Esophagus muscularis mucosa (tissue), 4 donors: ENCODE measurements around the gene ATP13A3. TPM values are rescaled to one million over a fixed set of nuclear protein-coding genes. Genes with fewer than 3 reads are reported as not detected.
A peak's percentile ranks its signal among the peaks of the same experiment; 100 is the strongest.

Experiments used
- DNase-seq: peaks from one replicate; pipeline ENCODE4 v3.0.0-alpha.2; 2017; ENCODE audit errors: extremely low spot score
- H3K27ac ChIP-seq, 4 donors: fragments of 200-600 bp; sonication (generic); replicated peaks in 1 of 4; 1 replicate in 3 of 4; 2 replicates in 1 of 4; pipeline ENCODE4 v1.5.1; 2016 to 2019; ENCODE audit warnings: mild to moderate bottlenecking in 1 of 4
- H3K27me3 ChIP-seq, 4 donors: fragments of 200-600 bp; sonication (generic); one replicate each; pipeline versions ENCODE4 v1.5.1 to v1.6.0; 2016 to 2019
- H3K36me3 ChIP-seq, 4 donors: fragments of 200-600 bp; sonication (generic); one replicate each; pipeline ENCODE4 v1.5.1; 2016 to 2019
- H3K4me1 ChIP-seq, 4 donors: fragments of 200-600 bp; sonication (generic); one replicate each; pipeline ENCODE4 v1.5.1; 2016 to 2019
- H3K4me3 ChIP-seq, 4 donors: fragments of 200-600 bp; sonication (generic); 1 replicate in 2 of 4; 2 replicates in 2 of 4; pipeline ENCODE4 v1.5.1; 2016 to 2019; ENCODE audit warnings: mild to moderate bottlenecking in 4 of 4, moderate library complexity in 1 of 4
- H3K9me3 ChIP-seq, 4 donors: fragments of 200-600 bp; sonication (generic); 1 replicate in 3 of 4; 2 replicates in 1 of 4; pipeline ENCODE4 v1.5.1; 2016 to 2019
- EP300 ChIP-seq: sonication (generic); formaldehyde crosslinking; IDR thresholded peaks from one replicate; pipeline ENCODE4 v1.6.1; 2017; ENCODE audit warnings: antibody characterized with exemption
- POLR2A ChIP-seq: fragments of 450-650 bp; IDR thresholded peaks from one replicate; pipeline ENCODE4 v1.6.1; 2017; ENCODE audit warnings: antibody characterized with exemption, moderate library complexity, mild to moderate bottlenecking, low read depth
- POLR2AphosphoS5 ChIP-seq, 2 donors: sonication (generic); formaldehyde crosslinking; IDR thresholded peaks; one replicate each; pipeline ENCODE4 v1.6.1; 2017; ENCODE audit warnings: antibody characterized with exemption in 2 of 2
- WGBS: methylation state at CpG from one replicate; pipeline ENCODE4 v1.1.5; 2018; 5-methylcytosine and 5-hydroxymethylcytosine counted together
- intact Hi-C: fragments of 100-400 bp; cut with DNase I; formaldehyde crosslinking; loops from one replicate; pipeline ENCODE4 v1.15.1; 2023
- total RNA-seq, 4 donors: library from RNA; depleted of rRNA; stranded (reverse); fragments of >200 nt; gene quantifications; one replicate each; pipeline versions ENCODE4 v1.1.0 to v1.2.1, GENCODE V29; 2016
- TF ChIP-seq, protein P1 (sequence below), 3 experiments: fragments of 200-600 bp in 2 of 3; fragments of 450-650 bp in 1 of 3; sonication (generic) in 2 of 3; IDR thresholded peaks; one replicate each; pipeline ENCODE4 v1.5.1; 2017 to 2019; ENCODE audit warnings: antibody characterized with exemption in 3 of 3, mild to moderate bottlenecking in 2 of 3, moderate library complexity in 1 of 3

Gene ATP13A3
- total RNA-seq, 4 donors from 2014 or later, result 74.7 to 167 (median 91.0) TPM

DNA sequence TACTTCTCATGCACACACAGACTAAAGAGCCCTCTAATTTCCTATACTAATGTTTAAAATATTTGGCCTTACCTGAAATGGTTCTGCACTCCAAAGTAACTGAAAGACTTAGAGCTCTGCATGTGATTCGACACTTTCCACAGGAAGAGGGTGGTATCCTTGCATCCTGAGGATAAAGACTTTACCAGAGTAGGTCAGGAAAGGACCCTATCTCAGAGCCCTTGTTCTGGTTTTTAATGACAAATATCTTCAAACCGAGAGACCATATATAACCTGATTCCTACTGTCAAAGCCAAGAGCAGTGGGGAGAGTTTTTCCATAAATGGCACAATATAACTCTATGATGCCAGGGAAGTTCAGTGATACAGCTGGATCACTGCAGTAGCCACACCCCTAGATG, 87.6 kb downstream of the ATP13A3 start, which contains the start of gene GP5:
TSS of gene GP5 (minus strand) at position 101 of the 400 bp plus-strand sequence. CDS start 984 bp downstream, outside the sequence.
- Histone ChIP-seq H3K27me3 (peaks cover 0 to 42% (median 6%) of the 10 kb centered on the region in 4 donors), H3K9me3 (no peaks in the 10 kb centered on the region), H3K27ac (no peak within 1 kb of the TSS), H3K36me3 (peaks cover 0 to 4% (median 0%) of the 10 kb centered on the region in 4 donors), H3K4me1 (peaks cover 9 to 30% (median 26%) of the 10 kb centered on the region in 4 donors), H3K4me3 (peak within 1 kb of the TSS; percentile 33 to 47 (median 36))
- TF ChIP-seq EP300, result no peak
- no peak for TF ChIP-seq POLR2AphosphoS5 (IDR thresholded peaks at IDR 0.05)
- DNase-seq, result no peak
- intact Hi-C loops, result no loop called here
- WGBS, result 63% methylated on average over 2 of the region's 2 CpGs

DNA sequence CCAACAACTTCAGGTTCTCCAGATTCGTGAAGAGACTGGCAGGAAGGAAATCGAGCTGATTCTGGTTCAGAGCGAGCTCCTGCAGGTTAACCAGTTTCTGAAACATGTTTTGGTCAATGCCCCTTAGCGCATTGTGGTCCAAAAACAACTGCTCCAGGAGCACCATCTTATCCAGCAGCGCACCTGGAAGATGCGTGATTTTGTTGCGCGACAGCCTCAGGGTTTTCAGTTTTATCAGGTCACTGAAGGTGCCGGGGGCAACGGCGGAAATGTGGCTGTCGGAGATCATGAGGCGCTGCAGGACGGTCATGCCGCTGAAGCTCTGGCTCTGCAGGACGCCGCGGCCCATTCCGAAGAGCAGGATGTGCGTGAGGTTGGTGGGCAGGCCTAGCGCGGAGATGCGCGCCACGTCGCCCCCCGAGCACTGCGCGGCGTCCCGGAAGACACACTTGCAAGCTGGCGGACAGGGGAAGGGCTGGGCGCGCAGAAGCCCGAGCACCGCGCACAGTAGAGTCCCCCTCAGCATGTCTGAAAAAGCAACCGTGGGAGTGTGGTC, 89.0 kb downstream of the ATP13A3 start:
- 5% methylated on average over 11 of the region's 38 CpGs for WGBS
- peak overlapping the region; percentile 33 to 47 (median 36) for H3K4me3 ChIP-seq
- H3K27me3 ChIP-seq, result peaks cover 0 to 42% (median 6%) of the 10 kb centered on the region in 4 donors
- no peak for DNase-seq
- H3K4me1 ChIP-seq, result peaks cover 9 to 30% (median 26%) of the 10 kb centered on the region in 4 donors
- intact Hi-C loops, result no loop called here
- H3K9me3 ChIP-seq, result no peaks in the 10 kb centered on the region
- no peaks in the 10 kb centered on the region for H3K36me3 ChIP-seq
- TF ChIP-seq POLR2AphosphoS5 (IDR thresholded peaks at IDR 0.05), result no peak
- no peak for TF ChIP-seq EP300
- TF ChIP-seq POLR2A, result no peak
- TF ChIP-seq, protein P1, sequence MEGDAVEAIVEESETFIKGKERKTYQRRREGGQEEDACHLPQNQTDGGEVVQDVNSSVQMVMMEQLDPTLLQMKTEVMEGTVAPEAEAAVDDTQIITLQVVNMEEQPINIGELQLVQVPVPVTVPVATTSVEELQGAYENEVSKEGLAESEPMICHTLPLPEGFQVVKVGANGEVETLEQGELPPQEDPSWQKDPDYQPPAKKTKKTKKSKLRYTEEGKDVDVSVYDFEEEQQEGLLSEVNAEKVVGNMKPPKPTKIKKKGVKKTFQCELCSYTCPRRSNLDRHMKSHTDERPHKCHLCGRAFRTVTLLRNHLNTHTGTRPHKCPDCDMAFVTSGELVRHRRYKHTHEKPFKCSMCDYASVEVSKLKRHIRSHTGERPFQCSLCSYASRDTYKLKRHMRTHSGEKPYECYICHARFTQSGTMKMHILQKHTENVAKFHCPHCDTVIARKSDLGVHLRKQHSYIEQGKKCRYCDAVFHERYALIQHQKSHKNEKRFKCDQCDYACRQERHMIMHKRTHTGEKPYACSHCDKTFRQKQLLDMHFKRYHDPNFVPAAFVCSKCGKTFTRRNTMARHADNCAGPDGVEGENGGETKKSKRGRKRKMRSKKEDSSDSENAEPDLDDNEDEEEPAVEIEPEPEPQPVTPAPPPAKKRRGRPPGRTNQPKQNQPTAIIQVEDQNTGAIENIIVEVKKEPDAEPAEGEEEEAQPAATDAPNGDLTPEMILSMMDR (IDR thresholded peaks at IDR 0.05), result no peak
- no peak overlapping the region for H3K27ac ChIP-seq

DNA sequence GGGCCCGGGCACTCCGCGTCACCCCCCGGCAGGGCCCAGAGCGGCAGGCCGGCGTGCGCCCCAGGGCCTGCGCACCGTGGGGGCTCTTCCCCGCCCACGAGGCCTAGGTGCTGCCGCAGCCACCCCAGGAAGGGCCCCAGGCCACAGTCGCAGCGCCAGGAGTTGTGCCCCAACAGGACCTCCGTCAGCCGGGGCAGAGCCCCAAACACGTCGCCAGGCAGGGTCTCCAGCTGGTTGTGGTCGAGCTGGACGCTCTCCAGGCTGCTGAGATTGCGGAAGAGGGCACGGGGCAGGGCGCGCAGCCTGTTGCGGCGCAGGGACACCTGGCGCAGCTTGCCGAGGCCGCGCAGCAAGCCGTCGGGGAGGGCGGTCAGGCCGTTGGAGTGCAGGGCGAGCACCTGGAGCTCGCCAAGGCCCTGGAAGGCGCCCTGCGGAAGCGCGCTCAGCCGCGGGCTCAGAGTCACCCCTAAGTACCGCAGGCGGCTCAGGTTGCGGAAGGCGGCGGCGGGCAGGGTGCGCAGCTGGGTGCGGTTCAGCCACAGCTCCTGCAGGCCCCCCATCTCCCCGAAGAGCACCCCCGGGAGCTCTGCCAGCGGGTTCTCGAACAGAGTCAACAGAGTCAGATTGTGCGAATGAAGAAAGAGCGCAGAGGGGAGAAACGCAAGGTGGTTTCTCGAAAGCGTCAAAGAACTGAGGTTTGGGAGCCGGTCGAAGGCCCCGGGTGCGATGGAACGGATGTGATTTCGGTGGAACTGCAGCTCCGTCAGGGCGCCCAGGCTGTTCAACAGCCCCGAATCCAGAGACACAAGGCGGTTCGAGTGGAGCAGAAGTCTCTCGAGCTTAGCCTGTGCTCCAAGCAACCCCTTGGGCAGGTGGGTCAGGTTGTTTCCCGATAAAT, 89.7 kb downstream of the ATP13A3 start:
- Histone ChIP-seq H3K36me3 (no peaks in the 10 kb centered on the region), H3K27me3 (peaks cover 0 to 42% (median 6%) of the 10 kb centered on the region in 4 donors), H3K9me3 (no peaks in the 10 kb centered on the region), H3K4me1 (peaks cover 9 to 30% (median 26%) of the 10 kb centered on the region in 4 donors), H3K27ac (peak overlapping the region in 1 of 4 donors; percentile 44), H3K4me3 (peak overlapping the region; percentile 33 to 47 (median 38))
- intact Hi-C loops, result no loop called here
- TF ChIP-seq, protein P1 (IDR thresholded peaks at IDR 0.05), result no peak
- no peak for TF ChIP-seq EP300
- no peak for TF ChIP-seq POLR2A
- TF ChIP-seq POLR2AphosphoS5 (IDR thresholded peaks at IDR 0.05), result no peak
- 36% methylated on average over 50 of the region's 73 CpGs for WGBS
- no peak for DNase-seq

DNA sequence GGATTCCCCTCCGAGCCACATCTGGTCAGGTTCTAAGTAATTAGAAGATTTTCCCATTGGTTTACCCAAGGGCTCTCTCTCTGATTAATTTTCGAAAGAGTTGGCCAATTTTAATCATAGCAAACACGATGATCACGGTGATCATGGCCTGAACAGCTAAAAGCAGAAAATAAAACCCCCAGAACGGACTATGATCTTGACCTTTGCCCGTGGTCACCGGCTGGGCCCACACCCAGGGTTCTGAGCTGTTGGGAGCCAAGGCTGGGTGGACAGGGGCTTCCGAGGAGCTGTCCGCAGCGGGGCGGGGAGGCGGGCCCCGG, 90.3 kb downstream of the ATP13A3 start:
- peaks cover 9 to 30% (median 26%) of the 10 kb centered on the region in 4 donors for H3K4me1 ChIP-seq
- TF ChIP-seq POLR2AphosphoS5 (IDR thresholded peaks at IDR 0.05), result no peak
- no peak for TF ChIP-seq POLR2A
- TF ChIP-seq, protein P1 (IDR thresholded peaks at IDR 0.05), result no peak
- TF ChIP-seq EP300, result no peak
- no peak for DNase-seq
- intact Hi-C loops, result no loop called here
- 47% methylated on average over 7 of the region's 13 CpGs for WGBS
- H3K27me3 ChIP-seq, result peaks cover 0 to 42% (median 6%) of the 10 kb centered on the region in 4 donors
- H3K9me3 ChIP-seq, result no peaks in the 10 kb centered on the region
- peak overlapping the region; percentile 33 to 47 (median 38) for H3K4me3 ChIP-seq
- no peaks in the 10 kb centered on the region for H3K36me3 ChIP-seq
- H3K27ac ChIP-seq, result peak overlapping the region in 1 of 4 donors; percentile 44
